Stimulated activated CD8-positive, alpha-beta memory T cell treated with anti-CD3 and anti-CD28 coated beads, Interleukin-7, amount 100 ng/mL, for 1 hour (primary cell): ENCODE results near the gene DNTT.

ENCODE experiments used
- DNase-seq, 2 donors: peaks; one replicate each; pipeline ENCODE4 v3.0.0-alpha.2; 2020; ENCODE audit warnings: low read depth in 2 of 2

The DNTT gene

DNA sequence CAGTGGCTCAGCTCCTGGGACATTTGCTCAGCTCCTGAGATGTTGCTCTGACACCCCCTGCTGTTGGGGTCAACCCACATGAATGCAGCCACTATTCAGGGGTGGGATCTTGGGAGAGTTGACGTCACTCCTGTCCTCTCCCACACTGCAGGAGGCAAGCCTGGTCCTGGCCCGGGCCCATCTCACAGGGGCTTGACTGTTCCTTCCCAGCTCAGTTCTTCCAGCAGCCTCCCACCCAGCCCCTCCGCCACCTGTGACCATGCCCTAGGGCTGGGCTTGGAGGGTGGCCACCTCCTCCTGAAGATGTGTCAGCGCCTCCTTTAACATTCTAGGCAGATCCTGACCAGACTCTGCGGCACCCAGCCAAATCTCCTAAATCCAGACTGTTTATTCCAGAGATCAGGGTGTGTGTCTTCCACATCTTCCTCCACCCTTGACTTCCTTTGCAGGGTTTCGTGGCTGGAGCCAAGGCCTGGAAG, 73.6 kb downstream of the DNTT start:
- no peak for DNase-seq

DNA sequence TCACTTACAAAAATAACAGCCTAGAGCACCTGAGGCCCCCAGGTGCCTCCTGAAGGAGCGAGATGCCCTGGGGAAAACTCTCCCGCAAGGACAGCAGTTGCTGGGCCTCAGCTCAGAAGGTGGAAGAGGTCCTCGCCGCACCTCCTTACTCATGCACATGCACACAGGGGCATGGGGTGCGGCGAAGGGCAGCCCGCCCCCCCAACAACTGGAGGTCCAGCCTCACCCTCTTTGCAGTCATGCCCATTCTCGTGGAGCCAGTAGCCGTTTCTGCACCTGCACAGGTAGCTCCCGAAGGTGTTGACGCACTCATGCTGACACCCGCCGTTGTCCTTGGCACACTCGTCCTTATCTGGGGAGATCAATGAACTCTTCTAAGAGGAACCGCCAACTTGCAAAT, 74.5 kb downstream of the DNTT start:
- DNase-seq = no peak

DNA sequence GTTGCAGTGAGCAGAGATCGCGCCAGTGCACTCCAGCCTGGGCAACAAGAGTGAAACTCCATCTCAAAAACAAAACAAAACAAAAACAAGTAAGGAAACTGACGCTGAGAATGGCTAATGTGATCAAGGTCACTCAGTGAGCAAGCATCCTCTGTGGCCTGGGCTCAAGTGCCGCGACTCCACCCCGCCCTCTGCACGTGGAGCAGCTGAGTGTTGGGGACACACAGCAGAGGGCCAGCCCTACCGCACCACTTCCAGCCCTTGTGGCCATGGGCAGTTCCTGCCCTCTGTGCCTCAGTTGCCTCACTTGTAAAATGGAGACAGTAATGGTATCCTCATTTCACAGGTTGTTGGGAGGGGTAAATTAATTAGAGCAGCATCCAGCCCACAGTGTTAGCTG, 75.5 kb downstream of the DNTT start:
- no peak for DNase-seq

DNA sequence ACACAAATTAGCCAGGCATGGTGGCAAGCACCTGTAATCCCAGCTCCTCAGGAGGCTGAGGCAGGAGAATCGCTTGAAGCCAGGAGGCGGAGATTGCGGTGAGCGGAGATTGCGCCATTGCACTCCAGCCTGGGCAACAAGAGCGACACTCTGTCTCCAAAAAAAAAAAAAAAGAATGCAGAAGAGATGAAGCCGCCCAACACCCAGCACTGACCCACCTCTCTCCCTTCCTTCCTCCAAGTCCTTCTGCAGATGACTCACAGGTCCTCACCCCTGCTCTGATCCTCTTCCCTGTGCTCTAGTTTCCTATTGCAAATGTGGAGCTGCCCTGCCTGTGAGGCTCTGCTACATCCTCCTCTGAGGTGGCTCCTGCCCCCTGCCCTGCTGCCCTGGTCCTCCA, 76.6 kb downstream of the DNTT start:
- DNase-seq = no peak

DNA sequence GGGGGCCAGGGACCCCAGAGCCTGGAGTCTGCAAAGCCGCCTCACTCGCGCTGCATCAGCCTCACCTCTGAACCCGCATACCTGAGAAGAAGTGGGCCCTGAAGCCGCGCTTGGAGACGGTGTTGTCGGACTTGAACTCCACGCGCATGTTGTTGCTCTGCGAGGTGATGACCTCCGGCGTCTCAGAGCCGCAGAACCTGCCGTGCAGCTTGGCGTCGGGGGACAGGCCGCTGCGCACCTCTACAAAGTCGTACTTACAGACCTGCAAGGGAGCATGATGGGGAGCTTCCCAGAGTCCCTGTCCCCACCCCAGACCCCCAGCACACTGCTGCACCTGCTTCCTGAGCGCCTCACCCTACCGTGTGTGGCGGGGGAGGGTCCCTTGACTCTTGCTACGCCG, 80.3 kb downstream of the DNTT start:
- DNase-seq = no peak

DNA sequence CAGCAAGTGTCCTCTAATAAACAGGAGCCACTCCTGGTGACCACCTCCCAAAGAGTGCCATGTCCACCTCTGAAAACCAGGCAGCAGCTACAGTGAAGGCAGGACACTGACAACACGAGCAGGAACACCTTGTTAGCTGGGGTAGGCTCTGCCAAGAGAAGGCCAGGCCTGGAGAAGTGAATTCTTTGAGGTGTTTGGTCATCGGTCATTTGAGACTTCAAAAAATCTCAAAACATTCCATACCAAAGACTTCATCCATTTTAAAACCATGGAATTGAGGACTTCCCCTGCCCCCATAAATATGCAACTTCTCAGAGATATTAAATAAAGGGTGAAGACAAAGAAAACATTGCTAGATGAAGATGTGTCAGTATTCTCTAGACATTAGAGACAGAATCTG, 82.9 kb downstream of the DNTT start:
- no peak for DNase-seq

DNA sequence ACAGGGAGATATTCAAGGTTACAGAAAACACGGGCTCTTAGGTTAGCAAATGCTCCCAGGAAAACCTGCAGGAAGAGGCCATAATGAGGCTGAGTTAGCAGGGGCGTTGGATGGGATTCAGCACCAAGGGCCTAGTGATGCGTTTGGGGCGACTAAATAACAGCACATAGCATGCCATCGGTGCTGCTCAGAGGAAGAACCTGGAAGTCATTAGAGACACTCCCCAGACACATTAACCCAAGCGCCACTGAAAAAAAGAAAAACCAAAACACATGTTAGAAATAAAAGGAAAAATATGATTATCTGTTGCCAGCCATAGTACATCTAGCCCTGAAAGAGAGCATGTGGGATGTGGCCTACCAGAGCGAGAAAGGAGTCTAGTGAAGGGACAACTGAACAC, 83.4 kb downstream of the DNTT start:
- no peak for DNase-seq
